Muscle layer of colon (tissue), 2 donors: ENCODE measurements around the gene FILIP1L.

Experiments
- H3K27ac ChIP-seq: one replicate; pipeline ENCODE4 v1.7.0; 2013; ENCODE audit warnings: low read depth, mild to moderate bottlenecking, low read length, moderate library complexity
- H3K27me3 ChIP-seq, 2 donors: one replicate each; pipeline ENCODE4 v1.7.0; 2013; ENCODE audit warnings: low read length in 2 of 2, mild to moderate bottlenecking in 2 of 2; ENCODE audit not compliant: insufficient read depth in 2 of 2, control insufficient read depth in 1 of 2
- H3K36me3 ChIP-seq: one replicate; pipeline ENCODE4 v1.7.0; 2013; ENCODE audit warnings: mild to moderate bottlenecking, low read length; ENCODE audit not compliant: insufficient read depth
- H3K4me1 ChIP-seq: one replicate; pipeline ENCODE4 v1.7.0; 2013; ENCODE audit warnings: mild to moderate bottlenecking, low read length; ENCODE audit not compliant: insufficient read depth
- H3K4me3 ChIP-seq, 2 donors: one replicate each; pipeline ENCODE4 v1.7.0; 2013; ENCODE audit warnings: low read length in 2 of 2, low read depth in 1 of 2, mild to moderate bottlenecking in 1 of 2, moderate library complexity in 1 of 2
- H3K9ac ChIP-seq: one replicate; pipeline ENCODE4 v1.7.0; 2013; ENCODE audit warnings: low read length
- H3K9me3 ChIP-seq: one replicate; pipeline ENCODE4 v1.7.0; 2013; ENCODE audit warnings: mild to moderate bottlenecking, low read length
- donor health status: abdominal sarcoma.
- donor health status: Adenocarcinoma of cecum.

FILIP1L gene

GRCh38 chr3:99863002-99863401 is 251.3 kb downstream of the FILIP1L start:
- H3K27ac ChIP-seq = peak overlapping the region; percentile 8
- no peak overlapping the region for H3K9ac ChIP-seq
- no peaks in the 10 kb centered on the region for H3K9me3 ChIP-seq
- H3K4me3 ChIP-seq = no peak overlapping the region
- peaks cover 78% of the 10 kb centered on the region for H3K4me1 ChIP-seq
- no peaks in the 10 kb centered on the region for H3K27me3 ChIP-seq
- H3K36me3 ChIP-seq = peaks cover 19% of the 10 kb centered on the region

- H3K36me3 ChIP-seq = peaks cover 21% of the 10 kb centered on the region
These were observed 252.1 kb downstream of the FILIP1L start for GRCh38 chr3:99862208-99862607.

GRCh38 chr3:99861216-99861615 is 253.1 kb downstream of the FILIP1L start:
- Histone ChIP-seq H3K27ac (peak overlapping the region; percentile 19), H3K36me3 (peaks cover 23% of the 10 kb centered on the region), H3K4me3 (peak overlapping the region in 1 of 2 donors; percentile 3), H3K27me3 (no peaks in the 10 kb centered on the region), H3K9me3 (no peaks in the 10 kb centered on the region), H3K4me1 (peaks cover 71% of the 10 kb centered on the region), H3K9ac (no peak overlapping the region)

More at GRCh38 chr3:99862208-99862607, 252.1 kb downstream of the FILIP1L start:
- Histone ChIP-seq H3K4me1 (peaks cover 77% of the 10 kb centered on the region), H3K4me3 (no peak overlapping the region), H3K9ac (no peak overlapping the region), H3K27ac (no peak overlapping the region), H3K9me3 (no peaks in the 10 kb centered on the region), H3K27me3 (no peaks in the 10 kb centered on the region)

GRCh38 chr3:99859825-99860224 is 254.5 kb downstream of the FILIP1L start:
- Histone ChIP-seq H3K4me3 (no peak overlapping the region), H3K27me3 (no peaks in the 10 kb centered on the region), H3K9ac (no peak overlapping the region), H3K36me3 (peaks cover 23% of the 10 kb centered on the region), H3K4me1 (peaks cover 74% of the 10 kb centered on the region), H3K9me3 (no peaks in the 10 kb centered on the region), H3K27ac (peak overlapping the region; percentile 52)

GRCh38 chr3:99858469-99858868 is 255.8 kb downstream of the FILIP1L start:
- no peaks in the 10 kb centered on the region for H3K9me3 ChIP-seq
- peaks cover 83% of the 10 kb centered on the region for H3K4me1 ChIP-seq
- H3K27ac ChIP-seq = no peak overlapping the region
- no peak overlapping the region for H3K9ac ChIP-seq
- H3K4me3 ChIP-seq = no peak overlapping the region
- no peaks in the 10 kb centered on the region for H3K27me3 ChIP-seq
- H3K36me3 ChIP-seq = peaks cover 23% of the 10 kb centered on the region

GRCh38 chr3:99857278-99857677 is 257.0 kb downstream of the FILIP1L start:
- no peaks in the 10 kb centered on the region for H3K9me3 ChIP-seq
- H3K36me3 ChIP-seq = peaks cover 13% of the 10 kb centered on the region
- peak overlapping the region; percentile 45 for H3K27ac ChIP-seq
- no peak overlapping the region for H3K9ac ChIP-seq
- H3K4me3 ChIP-seq = no peak overlapping the region
- H3K27me3 ChIP-seq = no peaks in the 10 kb centered on the region
- H3K4me1 ChIP-seq = peaks cover 83% of the 10 kb centered on the region

GRCh38 chr3:99856437-99857220 is 257.7 kb downstream of the FILIP1L start:
- peaks cover 11% of the 10 kb centered on the region for H3K36me3 ChIP-seq

GRCh38 chr3:99855900-99856299 is 258.4 kb downstream of the FILIP1L start:
- Histone ChIP-seq H3K36me3 (peaks cover 11% of the 10 kb centered on the region), H3K9me3 (no peaks in the 10 kb centered on the region), H3K27me3 (no peaks in the 10 kb centered on the region), H3K9ac (no peak overlapping the region), H3K4me3 (no peak overlapping the region), H3K4me1 (peaks cover 72% of the 10 kb centered on the region), H3K27ac (no peak overlapping the region)

More at GRCh38 chr3:99856437-99857220, 257.7 kb downstream of the FILIP1L start:
- Histone ChIP-seq H3K27ac (peak overlapping the region; percentile 45), H3K27me3 (no peaks in the 10 kb centered on the region), H3K4me1 (peaks cover 79% of the 10 kb centered on the region), H3K4me3 (no peak overlapping the region), H3K9ac (no peak overlapping the region), H3K9me3 (no peaks in the 10 kb centered on the region)

- Histone ChIP-seq H3K4me3 (no peak overlapping the region), H3K9ac (no peak overlapping the region), H3K27me3 (no peaks in the 10 kb centered on the region), H3K27ac (no peak overlapping the region), H3K36me3 (peaks cover 17% of the 10 kb centered on the region), H3K9me3 (no peaks in the 10 kb centered on the region), H3K4me1 (peaks cover 62% of the 10 kb centered on the region)
These were observed 259.5 kb downstream of the FILIP1L start for GRCh38 chr3:99854756-99855298.

- no peak overlapping the region for H3K9ac ChIP-seq
- H3K4me1 ChIP-seq = peaks cover 64% of the 10 kb centered on the region
- H3K9me3 ChIP-seq = no peaks in the 10 kb centered on the region
- no peak overlapping the region for H3K4me3 ChIP-seq
- peak overlapping the region; percentile 21 for H3K27ac ChIP-seq
- H3K36me3 ChIP-seq = peaks cover 10% of the 10 kb centered on the region
- no peaks in the 10 kb centered on the region for H3K27me3 ChIP-seq
These were observed 261.4 kb downstream of the FILIP1L start for GRCh38 chr3:99852851-99853250.

- Histone ChIP-seq H3K4me3 (no peak overlapping the region), H3K27ac (no peak overlapping the region), H3K9ac (no peak overlapping the region), H3K4me1 (peaks cover 64% of the 10 kb centered on the region), H3K9me3 (no peaks in the 10 kb centered on the region), H3K27me3 (no peaks in the 10 kb centered on the region), H3K36me3 (peaks cover 6% of the 10 kb centered on the region)
These were observed 262.3 kb downstream of the FILIP1L start for GRCh38 chr3:99851955-99852354.
